HG02798 (cell line): ENCODE measurements around the gene ENC1.
A peak's percentile ranks its signal among the peaks of the same experiment; 100 is the strongest.
"Not testable (repeated sequence)": the region's sequence is repeated elsewhere in the genome, so short reads cannot be mapped to it uniquely, and the experiment has no call there.

Experiments
- ATAC-seq: cut with Tn5 transposase; IDR thresholded peaks from one replicate; pipeline ENCODE4 v1.9.1; 2021; ENCODE audit warnings: mild to moderate bottlenecking; ENCODE audit not compliant: unreplicated experiment, poor library complexity

The ENC1 gene

GRCh38 chr5:74640450-74640953, at the start of gene ENC1:
ENC1 (minus strand) TSS chr5:74640728; CDS start chr5:74636485, 4,243 bp downstream.
- ATAC-seq = peak; percentile 78

GRCh38 chr5:74686962-74687751, 46.6 kb upstream of the ENC1 start:
- no peak for ATAC-seq

GRCh38 chr5:74685979-74686631, 45.6 kb upstream of the ENC1 start:
- peak; percentile 56 for ATAC-seq

GRCh38 chr5:74684900-74685851, 44.6 kb upstream of the ENC1 start, which contains the start of gene HEXB:
HEXB (plus strand) TSS chr5:74685233; CDS start chr5:74685261, 28 bp downstream.
- peak; percentile 88 for ATAC-seq

- ATAC-seq = no peak
Observed at GRCh38 chr5:74679966-74680365, 39.4 kb upstream of the ENC1 start.

GRCh38 chr5:74679300-74679699, 38.8 kb upstream of the ENC1 start:
- ATAC-seq = not testable (repeated sequence)

- not testable (repeated sequence) for ATAC-seq
Observed at GRCh38 chr5:74678123-74678522, 37.6 kb upstream of the ENC1 start.

- ATAC-seq = not testable (repeated sequence)
Observed at GRCh38 chr5:74676466-74676865, 35.9 kb upstream of the ENC1 start.

- no peak for ATAC-seq
Observed at GRCh38 chr5:74673011-74673790, 32.7 kb upstream of the ENC1 start.

- no peak for ATAC-seq
Observed at GRCh38 chr5:74672215-74672877, 31.8 kb upstream of the ENC1 start.

GRCh38 chr5:74670396-74671038, 30.0 kb upstream of the ENC1 start:
- ATAC-seq = no peak

- ATAC-seq = no peak
Observed at GRCh38 chr5:74669821-74670220, 29.3 kb upstream of the ENC1 start.

- no peak for ATAC-seq
Observed at GRCh38 chr5:74667396-74667795, 26.9 kb upstream of the ENC1 start.

- ATAC-seq = no peak
Observed at GRCh38 chr5:74665816-74666215, 25.3 kb upstream of the ENC1 start.

- ATAC-seq = no peak
Observed at GRCh38 chr5:74665273-74665672, 24.7 kb upstream of the ENC1 start.

- ATAC-seq = no peak
Observed at GRCh38 chr5:74664551-74664950, 24.0 kb upstream of the ENC1 start.

- ATAC-seq = no peak
Observed at GRCh38 chr5:74660873-74661272, 20.3 kb upstream of the ENC1 start.

- no peak for ATAC-seq
Observed at GRCh38 chr5:74660140-74660539, 19.6 kb upstream of the ENC1 start.

GRCh38 chr5:74659172-74659571, 18.6 kb upstream of the ENC1 start:
- no peak for ATAC-seq
